ENCODE data around the gene DYNLT2B.
"Not testable (repeated sequence)": the region's sequence is repeated elsewhere in the genome, so short reads cannot be mapped to it uniquely, and the experiment has no call there.

The DYNLT2B gene

DNA sequence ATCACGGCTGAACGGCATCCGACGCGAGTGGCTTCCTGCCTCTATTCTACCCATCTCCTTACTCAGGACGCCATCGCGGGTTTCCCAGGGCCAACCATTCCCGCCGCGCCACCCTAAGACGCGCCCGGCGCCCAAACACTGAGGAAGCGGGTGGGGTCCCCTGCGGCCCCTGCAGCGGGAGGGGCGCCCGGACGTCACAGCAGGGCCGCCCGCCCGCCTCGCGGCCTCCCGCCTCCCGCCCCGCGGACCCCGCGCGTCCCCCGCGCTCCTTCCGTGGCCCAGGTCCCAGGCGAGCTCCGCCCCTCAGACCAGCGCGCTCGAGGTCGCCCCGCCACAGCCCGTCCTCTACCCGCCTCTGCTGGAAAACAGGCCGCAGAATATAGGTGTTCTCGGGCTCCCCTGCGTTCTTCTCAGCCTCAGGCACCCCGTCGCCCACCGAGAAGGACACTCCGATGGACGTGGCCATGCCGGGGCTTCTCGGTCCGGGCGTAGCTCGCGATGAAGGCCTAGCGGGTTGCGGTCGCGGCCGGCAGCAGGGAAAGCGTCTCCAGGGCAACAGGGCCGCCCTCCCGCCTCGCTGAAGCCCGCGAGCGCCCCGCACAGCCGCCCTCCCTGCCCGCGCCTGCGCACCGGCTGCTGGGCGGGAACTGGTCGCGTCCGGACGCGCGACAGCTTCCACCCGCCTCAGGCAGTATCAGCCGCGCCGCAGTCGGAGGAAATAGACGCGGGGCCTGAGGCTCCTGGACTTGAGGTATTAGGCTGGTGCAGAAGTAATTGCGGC, at the start of gene DYNLT2B:
Gene DYNLT2B, minus strand, starts transcription at position 554 of the 781 bp plus-strand sequence. Its CDS starts 88 bp downstream, at position 466.
- DNase-seq: peak; percentile 87
- in situ Hi-C loops (cut with HindIII; ENCODE audit: low pct_ligation_motif_present, low pct_unique_long_range_greater_than_20kb, low sequenced_read_pairs): no loop called here

DNA sequence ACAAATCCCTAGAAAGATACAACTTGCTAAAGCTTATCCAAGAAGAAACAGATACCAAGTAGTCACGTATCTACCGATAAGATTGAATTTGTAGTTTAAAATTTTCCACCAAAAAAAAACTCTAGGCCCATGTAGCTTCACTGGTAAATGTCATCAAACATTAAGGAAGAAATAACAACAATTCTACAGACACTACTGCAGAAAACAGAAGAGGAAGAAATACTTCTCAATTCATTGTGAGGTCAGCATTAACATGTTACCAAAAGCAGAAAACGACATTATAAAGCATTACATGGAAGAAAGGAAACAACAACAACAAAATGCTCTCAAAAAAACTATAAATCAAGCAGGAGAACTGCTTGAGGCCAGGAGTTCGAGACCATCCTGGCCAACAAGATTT, 47.7 kb upstream of the DYNLT2B start:
- in situ Hi-C loops (cut with HindIII; ENCODE audit: low pct_ligation_motif_present, low pct_unique_long_range_greater_than_20kb, low sequenced_read_pairs): no loop called here
- DNase-seq: no peak

DNA sequence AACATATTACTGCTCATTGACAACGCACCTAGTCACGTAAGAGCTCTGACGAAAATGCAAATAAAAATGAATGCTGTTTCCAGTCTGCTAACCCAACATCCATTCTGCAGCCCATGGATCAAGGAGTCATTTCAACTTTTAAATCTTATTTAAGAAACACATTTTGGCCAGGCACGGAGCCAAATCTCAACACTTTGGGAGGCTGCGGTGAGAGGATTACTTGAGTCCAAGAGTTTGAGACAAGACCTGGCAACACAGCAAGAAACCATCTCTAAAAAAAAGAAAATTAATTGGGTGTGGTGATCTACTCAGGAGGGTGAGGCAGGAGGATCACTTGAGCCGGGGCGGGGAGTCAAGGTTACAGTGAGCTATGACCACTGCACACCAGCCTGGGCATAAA, 42.5 kb upstream of the DYNLT2B start:
- in situ Hi-C loops (cut with HindIII; ENCODE audit: low pct_ligation_motif_present, low pct_unique_long_range_greater_than_20kb, low sequenced_read_pairs): no loop called here
- no peak for DNase-seq

DNA sequence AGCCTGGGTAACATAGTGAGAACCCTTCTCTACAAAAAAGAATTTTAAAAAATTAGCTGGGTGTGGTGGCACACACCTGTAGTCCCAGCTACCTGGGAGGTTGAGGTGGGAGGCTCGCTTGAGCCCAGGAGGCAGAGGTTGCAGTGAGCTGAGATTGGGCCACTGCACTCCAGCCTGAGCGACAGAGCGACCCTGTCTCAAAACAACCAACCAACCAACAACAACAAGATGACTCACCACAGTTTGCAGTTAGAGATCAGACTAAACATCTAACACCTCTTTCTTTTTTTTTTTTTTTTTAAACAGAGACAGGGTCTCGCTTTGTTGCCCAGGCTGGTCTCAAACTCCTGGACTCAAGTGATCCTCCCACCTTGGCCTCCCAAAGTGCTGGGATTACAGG, 40.5 kb upstream of the DYNLT2B start:
- DNase-seq; in situ Hi-C loops (cut with HindIII; ENCODE audit: low pct_ligation_motif_present, low pct_unique_long_range_greater_than_20kb, low sequenced_read_pairs): not testable (repeated sequence)

DNA sequence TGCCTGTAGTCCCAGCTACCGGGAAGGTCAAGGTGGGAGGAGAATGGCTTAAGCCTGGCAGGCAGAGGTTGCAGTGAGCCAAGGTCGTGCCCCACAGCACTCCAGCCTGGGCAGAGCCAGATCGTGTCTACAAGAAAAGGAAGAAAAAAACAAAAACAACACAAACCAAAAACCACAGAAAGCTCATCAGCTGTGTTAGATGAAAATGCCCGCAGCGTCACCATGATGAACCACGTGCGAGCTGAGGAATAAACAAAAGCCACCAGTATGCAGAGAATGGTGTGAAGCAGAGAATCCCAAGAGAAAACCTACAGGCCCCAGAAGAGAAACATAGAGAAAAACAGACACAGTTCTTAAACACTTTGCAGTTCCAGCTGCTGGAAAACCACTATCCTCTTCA, 39.9 kb upstream of the DYNLT2B start:
- no peak for DNase-seq
- in situ Hi-C loops (cut with HindIII; ENCODE audit: low pct_ligation_motif_present, low pct_unique_long_range_greater_than_20kb, low sequenced_read_pairs): no loop called here

DNA sequence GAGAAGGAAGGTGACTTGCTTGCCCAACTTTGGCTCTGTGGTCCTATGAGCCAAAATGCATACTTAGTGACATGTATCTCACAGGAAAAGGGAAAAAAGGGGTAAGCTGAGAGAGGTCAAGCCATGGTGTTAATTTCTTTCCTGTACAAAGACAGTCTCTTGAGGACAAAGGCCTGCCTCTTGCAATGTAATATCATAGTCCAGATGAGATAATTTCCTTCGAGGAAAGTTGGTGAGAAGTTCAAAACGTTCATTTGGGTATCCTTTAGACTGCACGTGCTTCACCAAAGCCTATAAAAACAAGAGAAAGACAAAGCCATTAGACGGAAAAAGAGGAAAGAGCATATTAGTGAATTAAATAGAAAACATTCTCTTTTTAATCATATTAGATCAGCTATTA, 38.5 kb upstream of the DYNLT2B start:
- in situ Hi-C loops (cut with HindIII; ENCODE audit: low pct_ligation_motif_present, low pct_unique_long_range_greater_than_20kb, low sequenced_read_pairs): no loop called here

DNA sequence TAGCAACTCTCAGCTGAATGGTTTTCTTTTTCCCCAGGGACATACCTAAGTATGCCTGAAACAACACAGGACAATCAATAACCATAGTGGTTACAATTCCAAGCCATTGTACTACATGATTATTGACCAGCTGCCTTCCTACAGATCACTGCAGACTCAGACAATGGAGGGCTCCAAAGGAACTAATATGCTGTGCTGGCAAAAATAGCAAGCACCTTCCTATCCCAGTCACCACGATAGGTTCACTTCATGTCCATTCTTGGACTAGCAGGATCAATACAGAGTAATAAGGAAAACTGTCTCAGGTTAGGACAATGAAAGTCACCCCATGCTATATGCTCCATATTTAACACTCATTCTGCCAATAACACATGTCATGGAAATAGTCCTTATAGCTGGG, 37.6 kb upstream of the DYNLT2B start:
- in situ Hi-C loops (cut with HindIII; ENCODE audit: low pct_ligation_motif_present, low pct_unique_long_range_greater_than_20kb, low sequenced_read_pairs): no loop called here
- no peak for DNase-seq

More for the DNA sequence above, 38.5 kb upstream of the DYNLT2B start:
- DNase-seq: no peak

DNA sequence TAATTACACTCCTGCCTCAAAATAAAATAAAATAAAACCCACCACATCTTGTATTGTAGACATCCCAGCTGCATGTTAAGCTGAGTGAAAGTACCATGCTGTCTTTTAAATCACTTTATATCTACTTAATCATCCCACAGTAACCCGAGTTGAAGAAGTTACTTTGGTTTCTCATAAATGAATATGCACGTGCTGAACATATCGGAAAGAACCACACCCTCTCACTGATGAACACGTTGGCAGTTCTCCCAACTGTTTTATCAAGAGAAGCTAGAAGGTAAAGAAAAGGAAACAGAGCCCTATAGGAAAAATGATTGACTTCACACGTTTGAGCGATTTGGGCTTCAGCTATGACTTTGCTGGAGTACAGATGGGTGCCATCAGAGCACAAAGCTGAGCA, 36.1 kb upstream of the DYNLT2B start:
- in situ Hi-C loops (cut with HindIII; ENCODE audit: low pct_ligation_motif_present, low pct_unique_long_range_greater_than_20kb, low sequenced_read_pairs): no loop called here
- DNase-seq: no peak

DNA sequence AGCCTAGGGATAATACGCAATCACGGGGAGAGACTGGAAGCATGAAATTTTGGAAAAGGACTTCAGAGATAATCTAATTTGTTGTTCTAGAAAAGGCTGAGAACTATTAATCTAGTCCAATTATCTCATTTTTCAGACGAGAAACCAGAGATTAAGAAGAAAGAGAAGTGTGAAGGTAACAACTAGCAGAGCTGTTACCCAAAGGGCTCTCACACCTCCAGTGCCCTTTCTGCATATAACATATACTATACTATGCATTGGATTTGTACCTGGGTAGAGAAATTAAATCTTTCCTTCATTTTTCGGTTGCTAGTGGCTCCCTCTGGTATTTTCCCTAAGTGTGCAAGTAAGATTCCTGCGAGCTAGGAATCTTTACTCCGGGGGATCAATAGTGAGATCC, 33.5 kb upstream of the DYNLT2B start:
- no peak for DNase-seq
- in situ Hi-C loops (cut with HindIII; ENCODE audit: low pct_ligation_motif_present, low pct_unique_long_range_greater_than_20kb, low sequenced_read_pairs): no loop called here

DNA sequence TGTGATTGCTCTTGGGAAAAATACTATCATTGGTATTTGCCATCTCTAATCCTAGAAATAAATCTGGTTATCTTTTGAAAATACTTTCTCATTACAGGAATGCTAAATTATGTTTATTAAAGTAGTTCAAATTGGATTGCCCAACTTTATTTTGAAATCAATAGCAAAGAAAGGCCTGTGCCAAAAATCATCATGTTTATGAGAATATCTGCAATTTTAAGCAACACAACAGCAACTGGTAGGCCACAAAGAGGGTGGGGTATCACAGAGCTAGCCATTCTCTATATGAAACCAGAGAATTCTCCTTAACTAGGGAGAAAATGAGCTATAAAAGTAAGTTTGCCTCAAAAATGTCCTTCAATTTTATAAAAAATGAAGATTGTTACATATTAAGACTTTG, 32.0 kb upstream of the DYNLT2B start:
- in situ Hi-C loops (cut with HindIII; ENCODE audit: low pct_ligation_motif_present, low pct_unique_long_range_greater_than_20kb, low sequenced_read_pairs): no loop called here
- DNase-seq: no peak

DNA sequence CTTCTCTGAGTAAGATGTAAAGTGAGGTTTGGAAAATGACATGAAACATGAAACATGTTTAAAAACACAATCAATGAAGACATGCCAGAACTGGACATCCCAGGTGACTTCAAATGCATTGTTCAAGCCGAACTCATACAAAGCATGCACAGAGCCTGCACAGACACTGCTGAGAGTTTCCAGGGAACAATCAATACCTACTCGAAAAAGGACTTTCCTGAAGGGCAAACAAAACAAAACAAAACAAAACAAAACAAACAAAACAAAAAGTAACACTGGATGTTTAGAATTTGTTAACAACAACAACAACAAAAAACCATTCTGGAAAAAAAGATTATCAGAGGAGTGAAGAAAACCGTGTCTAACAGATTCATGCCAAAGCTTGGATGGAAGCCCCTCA, 30.7 kb upstream of the DYNLT2B start:
- in situ Hi-C loops (cut with HindIII; ENCODE audit: low pct_ligation_motif_present, low pct_unique_long_range_greater_than_20kb, low sequenced_read_pairs): no loop called here
- no peak for DNase-seq

DNA sequence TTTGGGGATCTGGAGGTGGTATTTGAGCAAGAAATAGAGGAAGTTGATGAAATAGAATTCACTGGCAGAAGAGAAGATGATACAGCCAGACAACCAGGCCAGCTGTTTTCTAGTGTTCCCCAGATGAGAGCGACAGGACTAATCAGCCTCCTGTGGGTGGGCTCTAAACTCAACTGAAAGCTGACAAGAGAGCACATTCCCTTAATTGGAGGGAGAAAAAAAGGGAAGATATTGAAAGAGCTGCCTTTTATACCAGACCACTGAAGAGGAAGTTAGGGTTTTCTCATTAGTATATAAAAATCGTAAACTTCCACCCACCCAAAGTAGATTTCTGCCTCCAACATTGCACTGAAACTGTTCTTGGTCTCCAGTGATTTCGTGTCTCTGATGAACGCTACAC, 26.6 kb upstream of the DYNLT2B start:
- in situ Hi-C loops (cut with HindIII; ENCODE audit: low pct_ligation_motif_present, low pct_unique_long_range_greater_than_20kb, low sequenced_read_pairs): no loop called here
- DNase-seq: no peak

DNA sequence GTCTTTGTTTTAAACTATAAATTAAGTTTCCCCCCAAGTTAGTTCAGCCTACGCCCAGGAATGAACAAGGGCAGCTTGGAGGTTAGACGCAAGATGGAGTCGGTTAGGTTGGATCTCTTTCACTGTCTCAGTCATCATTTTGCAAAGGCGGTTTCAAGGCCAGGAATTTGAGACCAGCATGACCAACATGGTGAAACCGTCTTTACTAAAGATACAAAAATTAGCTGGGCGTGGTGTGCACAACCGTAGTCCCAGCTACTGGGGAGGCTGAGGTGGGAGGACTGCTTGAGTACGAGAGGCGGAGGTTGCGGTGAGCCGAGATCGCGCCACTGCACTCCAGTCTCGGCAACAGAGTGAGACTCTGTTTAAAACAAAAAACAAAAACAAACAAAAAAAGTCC, 25.9 kb upstream of the DYNLT2B start:
- in situ Hi-C loops (cut with HindIII; ENCODE audit: low pct_ligation_motif_present, low pct_unique_long_range_greater_than_20kb, low sequenced_read_pairs); DNase-seq: not testable (repeated sequence)

DNA sequence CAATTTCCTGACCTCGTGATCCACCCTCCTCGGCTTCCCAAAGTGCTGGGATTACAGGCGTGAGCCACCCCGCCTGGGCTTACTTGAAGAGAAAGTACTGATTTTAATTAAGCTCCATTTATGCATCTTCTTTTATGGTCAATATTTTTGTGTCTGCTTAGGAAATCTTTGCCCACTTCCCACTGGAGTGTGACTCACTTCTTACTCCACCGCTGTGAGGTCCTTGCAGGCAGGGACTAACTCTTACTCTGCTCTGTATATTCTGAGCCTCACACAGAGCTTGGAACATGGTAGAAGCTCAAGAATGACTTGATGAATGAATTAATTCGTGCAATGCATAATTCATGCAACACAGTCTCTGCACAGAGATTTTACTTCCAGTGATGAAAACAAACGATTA, 23.1 kb upstream of the DYNLT2B start:
- no peak for DNase-seq
- in situ Hi-C loops (cut with HindIII; ENCODE audit: low pct_ligation_motif_present, low pct_unique_long_range_greater_than_20kb, low sequenced_read_pairs): no loop called here

DNA sequence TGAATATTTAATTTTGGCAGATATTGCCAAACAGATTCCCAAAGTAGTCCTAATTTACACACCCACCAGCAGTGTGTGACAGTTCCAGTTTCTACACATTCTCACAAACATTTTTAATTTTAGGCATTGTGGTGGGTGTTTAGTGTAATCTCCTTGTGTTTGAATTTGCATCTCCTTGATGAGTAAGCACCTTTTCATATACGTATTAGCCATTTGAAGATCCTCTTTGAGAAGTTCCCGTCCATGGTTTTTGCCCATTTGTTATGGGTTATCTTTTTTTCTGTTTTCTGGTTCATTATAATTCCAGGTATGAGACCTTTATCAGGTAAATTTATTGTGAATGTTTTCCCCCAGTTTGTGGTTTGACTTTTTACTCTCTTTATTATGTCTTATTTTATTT, 22.4 kb upstream of the DYNLT2B start:
- in situ Hi-C loops (cut with HindIII; ENCODE audit: low pct_ligation_motif_present, low pct_unique_long_range_greater_than_20kb, low sequenced_read_pairs): no loop called here
- no peak for DNase-seq

DNA sequence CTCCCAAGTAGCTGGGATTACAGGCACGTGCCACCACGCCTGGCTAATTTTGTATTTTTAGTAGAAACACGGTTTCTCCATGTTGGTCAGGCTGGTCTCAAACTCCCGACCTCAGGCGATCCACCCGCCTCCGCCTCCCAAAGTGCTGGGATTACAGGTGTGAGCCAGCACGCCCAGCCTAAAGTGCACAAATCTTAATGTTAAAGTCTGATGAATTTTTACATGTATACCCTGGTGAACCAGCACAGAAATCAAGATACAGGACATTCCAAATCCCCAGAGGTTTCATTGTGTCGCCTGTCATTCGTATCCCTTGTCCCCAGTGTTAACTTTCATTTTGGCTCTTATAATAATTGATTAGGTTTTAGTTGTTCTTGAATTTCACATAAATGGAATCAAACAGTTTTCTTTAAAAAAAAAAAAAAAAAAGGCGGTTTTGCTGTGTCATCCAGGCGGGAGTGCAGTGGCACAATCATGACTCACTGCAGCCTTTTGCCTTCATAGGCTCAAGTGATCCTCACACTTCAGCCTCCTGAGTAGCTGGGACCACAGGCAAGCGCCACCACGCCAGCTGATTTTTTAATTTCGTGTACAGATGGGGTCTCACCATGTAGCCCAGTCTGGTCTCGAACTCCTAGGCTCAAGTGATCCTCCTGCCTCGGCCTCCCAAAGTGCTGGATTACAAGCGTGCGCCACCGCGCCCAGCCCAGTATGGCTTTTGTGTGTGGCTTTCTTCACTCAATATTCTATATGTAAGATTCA, 21.6 kb upstream of the DYNLT2B start:
- DNase-seq: peak; percentile 46
- in situ Hi-C loops (cut with HindIII; ENCODE audit: low pct_ligation_motif_present, low pct_unique_long_range_greater_than_20kb, low sequenced_read_pairs): no loop called here

DNA sequence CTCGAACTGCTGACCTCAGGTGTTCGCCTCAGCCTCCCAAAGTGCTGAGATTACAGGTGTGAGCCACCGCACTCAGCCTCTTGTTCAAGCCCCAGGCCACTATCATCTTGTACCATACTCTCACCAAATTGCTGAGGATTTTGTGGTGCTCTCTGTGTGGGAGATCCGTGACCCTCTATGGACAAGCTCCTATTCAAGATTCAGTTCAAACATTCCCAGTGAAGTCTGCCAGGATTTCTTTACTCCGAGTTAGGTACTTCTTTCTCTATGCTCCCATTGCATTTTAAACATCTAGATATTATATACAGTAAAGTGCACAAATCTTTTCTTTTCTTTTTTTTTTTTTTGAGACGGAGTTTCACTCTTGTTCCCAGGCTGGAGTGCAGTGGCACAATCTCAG, 21.0 kb upstream of the DYNLT2B start:
- in situ Hi-C loops (cut with HindIII; ENCODE audit: low pct_ligation_motif_present, low pct_unique_long_range_greater_than_20kb, low sequenced_read_pairs): no loop called here
- no peak for DNase-seq

DNA sequence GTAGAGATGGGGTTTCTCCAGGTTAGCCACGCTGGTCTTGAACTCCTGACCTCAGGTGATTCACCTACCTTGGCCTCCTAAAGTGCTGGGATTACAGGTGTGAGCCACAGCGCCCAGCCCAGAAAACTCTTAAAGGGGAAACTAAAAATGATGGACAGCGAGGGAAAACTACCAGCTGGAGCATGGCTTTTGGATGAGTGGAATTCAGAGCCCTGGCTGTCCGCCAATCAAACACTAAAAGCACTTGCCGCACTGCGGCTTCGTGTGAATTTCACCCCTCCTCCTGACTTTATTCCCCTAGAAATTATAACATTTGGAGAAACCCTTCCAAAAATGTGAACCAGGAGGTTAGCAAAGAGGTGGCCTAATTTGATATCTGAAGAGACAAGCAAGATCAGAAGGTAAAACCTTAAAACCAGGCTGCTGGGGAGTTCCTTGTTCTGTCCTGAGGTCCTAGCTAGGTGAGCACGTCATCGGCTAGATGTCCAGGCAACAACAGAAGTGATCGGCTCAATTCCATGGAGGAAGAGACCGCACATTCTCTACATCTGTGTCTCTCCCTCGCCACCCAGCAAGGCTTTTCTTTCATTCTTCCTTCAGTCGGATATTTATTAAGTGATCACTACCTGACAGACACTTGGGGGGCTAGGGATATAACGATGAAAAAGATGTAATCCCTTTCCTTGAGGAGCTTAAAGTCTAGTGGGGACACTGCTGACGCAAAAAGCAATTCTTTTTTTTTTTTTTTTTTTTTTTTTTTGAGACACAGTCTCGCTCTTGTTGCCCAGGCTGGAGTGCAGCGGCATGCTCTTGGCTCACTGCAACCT, 18.5 kb upstream of the DYNLT2B start:
- DNase-seq: no peak
- in situ Hi-C loops (cut with HindIII; ENCODE audit: low pct_ligation_motif_present, low pct_unique_long_range_greater_than_20kb, low sequenced_read_pairs): no loop called here

DNA sequence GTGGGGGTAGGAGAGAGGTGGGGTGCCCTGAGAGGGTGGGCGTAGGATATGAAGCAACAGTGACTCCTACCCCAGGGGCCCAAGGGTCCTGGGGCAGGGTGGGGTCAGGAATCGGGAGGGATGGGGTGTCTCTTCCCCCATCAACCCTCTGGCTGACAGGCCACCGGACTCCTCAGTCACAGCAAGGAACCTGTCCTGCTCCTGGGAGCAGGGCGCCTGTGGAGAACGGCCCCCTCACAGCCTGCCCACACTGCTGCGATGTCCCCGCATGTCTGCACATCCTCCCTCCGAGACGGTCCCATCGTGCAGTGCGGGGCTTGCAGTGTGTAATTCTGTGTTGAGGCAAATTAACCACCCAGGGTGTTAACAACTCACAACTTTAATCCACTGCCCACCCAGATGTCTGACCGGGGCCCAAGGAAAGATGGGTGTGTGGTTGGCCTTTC, 17.5 kb upstream of the DYNLT2B start:
- in situ Hi-C loops (cut with HindIII; ENCODE audit: low pct_ligation_motif_present, low pct_unique_long_range_greater_than_20kb, low sequenced_read_pairs): no loop called here
- DNase-seq: no peak

Measured in ACHN (cell line).